ENCODE results near the gene FGF14. TPM values are rescaled to one million over a fixed set of nuclear protein-coding genes. Genes with fewer than 3 reads are reported as not detected.

FGF14 gene
- total RNA-seq, 3 donors from 2014 or later (not counting 1 experiment from before 2014, with no cell fraction given): not detected

DNA sequence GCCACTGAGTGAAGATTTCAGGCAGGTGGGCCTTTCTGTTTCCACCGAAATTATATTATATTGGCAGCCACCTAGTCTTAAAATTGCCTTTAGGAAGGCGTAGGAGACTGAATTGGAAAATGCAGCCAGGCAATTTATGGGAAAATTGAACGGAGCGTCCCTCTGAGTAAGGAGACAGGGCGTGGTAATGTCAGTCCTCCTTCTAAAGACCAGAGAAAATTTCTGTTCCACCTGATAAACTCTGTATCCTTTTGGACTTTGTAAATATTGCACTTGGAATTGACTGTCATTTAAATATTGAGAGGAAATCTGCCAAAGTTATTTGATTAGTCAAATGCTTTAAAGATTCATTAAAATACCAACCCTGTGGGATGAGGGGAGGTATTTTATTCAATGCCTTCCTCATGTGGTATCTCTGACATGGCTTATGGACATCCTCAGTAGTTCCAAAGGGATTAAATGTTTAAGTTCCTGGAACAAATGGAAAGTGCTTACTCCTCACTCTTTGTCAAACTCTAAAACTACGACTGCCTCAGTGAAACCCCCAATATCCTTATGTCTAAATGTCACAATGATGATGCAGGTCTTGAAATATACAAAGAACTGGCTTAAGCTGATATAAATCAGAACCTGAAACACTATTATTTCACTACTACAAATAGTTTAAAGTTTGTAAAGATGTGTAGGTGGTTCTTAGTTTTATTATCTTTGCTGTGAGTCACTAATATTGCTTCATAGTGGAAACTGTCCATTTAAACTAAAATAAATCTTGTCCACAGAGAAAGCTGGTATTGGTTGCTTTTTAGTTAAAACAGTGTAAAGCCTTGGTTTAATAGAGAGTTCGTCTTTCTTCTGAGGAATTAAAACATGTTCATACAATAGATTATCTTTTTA is 203.2 kb downstream of the FGF14 start:
- no peaks in the 10 kb centered on the region for H3K4me1 ChIP-seq (ENCODE audit: control insufficient read depth, insufficient read depth, low read length)
- DNase-seq (no peak), ATAC-seq (no peak)
- 78% methylated on average over 6 of the region's 7 CpGs for WGBS (ENCODE audit: insufficient coverage)
- intact Hi-C loops (cut with micrococcal nuclease): no loop called here
- no peaks in the 10 kb centered on the region for H3K36me3 ChIP-seq (ENCODE audit: control insufficient read depth, insufficient read depth, low read length)
- Mint-ChIP-seq H3K36me3 (no peaks in the 10 kb centered on the region), H3K4me3 (no peak overlapping the region), H3K4me1 (no peaks in the 10 kb centered on the region), H3K27me3 (ENCODE audit: low read depth in 2 of 2) (no peaks in the 10 kb centered on the region), H3K9me3 (peaks cover 2% of the 10 kb centered on the region in 2 donors), H3K27ac (no peak overlapping the region)
- H3K27ac ChIP-seq (ENCODE audit: low read length): no peak overlapping the region
- no peak overlapping the region for H3K4me3 ChIP-seq (ENCODE audit: low read length)
- H3K9me3 ChIP-seq (ENCODE audit: control insufficient read depth, insufficient read depth, low read length): no peaks in the 10 kb centered on the region
- H3K27me3 ChIP-seq (ENCODE audit: control insufficient read depth, insufficient read depth, low read length): no peaks in the 10 kb centered on the region
- TF ChIP-seq, protein P1, sequence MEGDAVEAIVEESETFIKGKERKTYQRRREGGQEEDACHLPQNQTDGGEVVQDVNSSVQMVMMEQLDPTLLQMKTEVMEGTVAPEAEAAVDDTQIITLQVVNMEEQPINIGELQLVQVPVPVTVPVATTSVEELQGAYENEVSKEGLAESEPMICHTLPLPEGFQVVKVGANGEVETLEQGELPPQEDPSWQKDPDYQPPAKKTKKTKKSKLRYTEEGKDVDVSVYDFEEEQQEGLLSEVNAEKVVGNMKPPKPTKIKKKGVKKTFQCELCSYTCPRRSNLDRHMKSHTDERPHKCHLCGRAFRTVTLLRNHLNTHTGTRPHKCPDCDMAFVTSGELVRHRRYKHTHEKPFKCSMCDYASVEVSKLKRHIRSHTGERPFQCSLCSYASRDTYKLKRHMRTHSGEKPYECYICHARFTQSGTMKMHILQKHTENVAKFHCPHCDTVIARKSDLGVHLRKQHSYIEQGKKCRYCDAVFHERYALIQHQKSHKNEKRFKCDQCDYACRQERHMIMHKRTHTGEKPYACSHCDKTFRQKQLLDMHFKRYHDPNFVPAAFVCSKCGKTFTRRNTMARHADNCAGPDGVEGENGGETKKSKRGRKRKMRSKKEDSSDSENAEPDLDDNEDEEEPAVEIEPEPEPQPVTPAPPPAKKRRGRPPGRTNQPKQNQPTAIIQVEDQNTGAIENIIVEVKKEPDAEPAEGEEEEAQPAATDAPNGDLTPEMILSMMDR (IDR thresholded peaks at IDR 0.05): no peak

DNA sequence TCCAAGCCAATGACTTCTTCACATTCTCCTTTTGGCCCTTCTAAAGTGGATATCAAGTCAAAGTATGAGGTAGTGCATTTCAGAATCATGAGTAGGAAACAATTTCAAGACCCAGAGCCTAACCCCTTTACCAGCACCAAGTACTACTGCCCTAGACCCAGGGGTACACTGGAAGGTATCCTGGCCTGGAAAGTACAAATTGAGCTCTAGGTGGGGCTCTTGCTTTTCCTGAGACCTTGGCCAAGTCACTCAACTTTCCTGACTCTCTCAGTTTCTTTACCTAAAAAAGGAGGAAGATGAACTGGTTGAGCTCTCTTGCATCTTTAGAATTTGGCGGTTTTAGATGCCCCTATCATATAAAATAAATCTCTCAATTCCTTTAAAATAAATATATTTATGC is 204.7 kb downstream of the FGF14 start:
- no peak for DNase-seq
- WGBS (ENCODE audit: insufficient coverage): no CpG with 5 or more reads among the region's 1 CpG
- intact Hi-C loops (cut with micrococcal nuclease): no loop called here

GRCh38 chr13:102195566-102196462 is 206.0 kb downstream of the FGF14 start:
- Mint-ChIP-seq H3K4me3 (no peak overlapping the region), H3K27me3 (ENCODE audit: low read depth in 2 of 2) (no peaks in the 10 kb centered on the region), H3K27ac (no peak overlapping the region), H3K4me1 (no peaks in the 10 kb centered on the region), H3K9me3 (peaks cover 2 to 5% of the 10 kb centered on the region in 2 donors), H3K36me3 (no peaks in the 10 kb centered on the region)
- H3K27me3 ChIP-seq (ENCODE audit: control insufficient read depth, insufficient read depth, low read length): no peaks in the 10 kb centered on the region
- TF ChIP-seq, protein P1 (IDR thresholded peaks at IDR 0.05): no peak
- H3K4me3 ChIP-seq (ENCODE audit: low read length): no peak overlapping the region
- intact Hi-C loops (cut with micrococcal nuclease): no loop called here
- H3K27ac ChIP-seq (ENCODE audit: low read length): no peak overlapping the region
- 84% methylated on average over 4 of the region's 4 CpGs for WGBS (ENCODE audit: insufficient coverage)
- H3K36me3 ChIP-seq (ENCODE audit: control insufficient read depth, insufficient read depth, low read length): no peaks in the 10 kb centered on the region
- DNase-seq (no peak), ATAC-seq (no peak)
- no peaks in the 10 kb centered on the region for H3K9me3 ChIP-seq (ENCODE audit: control insufficient read depth, insufficient read depth, low read length)
- H3K4me1 ChIP-seq (ENCODE audit: control insufficient read depth, insufficient read depth, low read length): no peaks in the 10 kb centered on the region

More for the DNA sequence above, 204.7 kb downstream of the FGF14 start:
- ATAC-seq: no peak
- Mint-ChIP-seq H3K36me3 (no peaks in the 10 kb centered on the region), H3K27me3 (ENCODE audit: low read depth in 2 of 2) (no peaks in the 10 kb centered on the region), H3K4me1 (no peaks in the 10 kb centered on the region), H3K4me3 (no peak overlapping the region), H3K9me3 (peaks cover 3 to 5% of the 10 kb centered on the region in 2 donors), H3K27ac (no peak overlapping the region)
- TF ChIP-seq, protein P1 (IDR thresholded peaks at IDR 0.05): no peak
- Histone ChIP-seq H3K4me3 (ENCODE audit: low read length) (no peak overlapping the region), H3K36me3 (ENCODE audit: control insufficient read depth, insufficient read depth, low read length) (no peaks in the 10 kb centered on the region), H3K27me3 (ENCODE audit: control insufficient read depth, insufficient read depth, low read length) (no peaks in the 10 kb centered on the region), H3K9me3 (ENCODE audit: control insufficient read depth, insufficient read depth, low read length) (no peaks in the 10 kb centered on the region), H3K27ac (ENCODE audit: low read length) (no peak overlapping the region), H3K4me1 (ENCODE audit: control insufficient read depth, insufficient read depth, low read length) (no peaks in the 10 kb centered on the region)

All from natural killer cell (primary cell).